Activated CD4-positive, alpha-beta T cell treated with anti-CD3 and anti-CD28 coated beads, Interleukin-2, amount 50 U/mL, for 1 hour (primary cell): ENCODE measurements around the gene SOCS3.
A peak's percentile ranks its signal among the peaks of the same experiment; 100 is the strongest.

Experiments
- DNase-seq: peaks from one replicate; pipeline ENCODE4 v3.0.0-alpha.2; 2020

Gene SOCS3

DNA sequence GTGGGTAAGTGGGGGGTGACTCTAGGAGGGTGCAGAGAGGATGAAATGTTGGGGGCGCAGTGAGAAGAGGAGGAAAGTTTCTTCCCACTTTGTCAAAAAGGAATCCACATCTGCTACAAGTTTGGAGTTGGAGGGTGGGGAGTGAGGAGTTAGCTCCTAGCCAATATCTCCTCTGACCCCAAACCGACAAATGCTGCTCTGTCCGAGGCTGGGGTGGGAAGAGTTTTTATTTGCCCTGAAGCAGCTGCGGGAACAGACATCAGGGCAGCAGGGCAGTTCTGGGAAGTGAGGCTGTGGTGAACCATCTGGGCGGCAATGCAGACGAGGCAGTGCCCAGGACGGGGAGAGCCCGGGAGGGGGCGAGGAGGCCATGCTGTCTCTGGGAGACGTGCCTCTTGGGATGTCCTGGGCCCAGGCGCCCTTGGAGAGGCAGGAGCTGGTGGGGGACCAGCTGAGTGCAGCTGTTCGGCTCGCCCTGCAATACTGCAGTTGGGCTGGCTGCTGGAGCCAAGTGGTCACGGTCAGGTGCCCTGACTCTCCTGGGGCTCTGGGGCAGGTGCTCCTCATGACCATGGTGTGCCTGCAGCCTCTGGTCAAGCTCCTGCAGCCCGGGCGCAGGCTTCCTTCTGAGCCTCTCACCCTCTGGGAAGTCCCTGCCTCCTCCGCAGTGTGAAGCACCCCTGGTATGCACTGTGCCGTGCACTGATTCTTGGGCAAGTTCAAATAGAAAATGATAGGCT, 6.4 kb upstream of the SOCS3 start:
- DNase-seq = no peak

- DNase-seq = no peak
Observed at GRCh38 chr17:78365561-78366108, 5.8 kb upstream of the SOCS3 start.

- no peak for DNase-seq
Observed at GRCh38 chr17:78364436-78365281, 4.8 kb upstream of the SOCS3 start.

DNA sequence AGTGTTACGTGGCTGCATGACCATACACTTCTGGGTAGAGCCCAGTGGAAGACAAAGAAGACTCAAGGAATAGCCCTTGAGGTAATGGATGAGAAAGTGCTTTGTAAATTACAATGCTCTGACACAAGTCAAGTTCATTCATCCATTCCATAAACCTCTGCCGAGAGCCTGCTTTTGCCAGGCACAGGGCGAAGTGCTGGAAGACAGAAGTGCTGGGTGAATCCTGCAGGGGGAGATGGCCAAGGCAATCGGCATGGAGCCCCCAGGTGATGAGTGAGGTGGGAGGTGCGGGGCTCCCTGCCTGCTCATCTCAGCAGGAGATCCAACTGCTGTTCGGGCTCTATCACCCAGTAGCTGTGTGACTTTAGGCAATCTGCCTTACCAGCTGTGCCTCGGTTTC, 2.8 kb upstream of the SOCS3 start:
- DNase-seq = no peak

DNA sequence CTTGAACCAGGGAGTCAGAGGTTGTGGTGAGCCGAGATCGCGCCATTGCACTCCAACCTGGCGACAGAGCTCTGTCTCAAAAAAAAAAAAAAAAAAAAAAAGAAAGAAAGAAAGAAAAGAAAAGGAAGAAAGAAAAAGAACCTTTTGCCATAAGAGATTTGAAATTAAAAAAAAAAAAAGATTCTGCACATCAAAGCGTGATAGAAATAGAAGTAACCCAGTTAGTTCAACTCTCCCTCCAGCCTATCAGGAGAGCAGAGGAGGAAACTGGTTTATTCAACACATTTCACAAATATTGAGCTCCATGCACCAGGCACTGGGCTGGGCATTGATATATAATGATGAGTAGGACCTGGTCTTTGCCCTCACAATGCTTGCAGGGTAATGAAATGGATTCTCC, 2.4 kb upstream of the SOCS3 start:
- no peak for DNase-seq

DNA sequence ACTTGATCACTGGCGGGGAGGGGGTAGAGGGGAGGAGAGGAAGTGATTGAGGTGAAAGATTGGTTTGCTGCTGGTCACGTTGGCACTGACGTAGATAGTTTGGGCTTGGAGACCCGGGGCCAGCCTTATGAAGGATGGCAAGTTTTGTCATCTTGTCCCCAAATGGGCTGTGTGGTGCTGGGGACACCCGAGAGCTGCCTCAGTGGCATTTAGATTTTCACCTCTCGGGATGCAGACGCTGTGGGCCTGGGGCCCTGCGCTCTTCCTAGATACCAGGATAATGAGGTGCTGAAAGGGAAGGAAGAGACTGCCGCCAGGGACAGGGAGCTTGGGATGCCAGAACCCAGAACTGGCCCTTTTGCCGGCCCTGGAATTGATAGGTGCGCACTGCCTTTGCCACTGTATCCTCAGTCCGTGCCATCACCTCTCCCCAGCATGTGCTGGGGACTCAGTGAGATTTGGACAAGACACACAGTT, 1.4 kb upstream of the SOCS3 start:
- DNase-seq = no peak

DNA sequence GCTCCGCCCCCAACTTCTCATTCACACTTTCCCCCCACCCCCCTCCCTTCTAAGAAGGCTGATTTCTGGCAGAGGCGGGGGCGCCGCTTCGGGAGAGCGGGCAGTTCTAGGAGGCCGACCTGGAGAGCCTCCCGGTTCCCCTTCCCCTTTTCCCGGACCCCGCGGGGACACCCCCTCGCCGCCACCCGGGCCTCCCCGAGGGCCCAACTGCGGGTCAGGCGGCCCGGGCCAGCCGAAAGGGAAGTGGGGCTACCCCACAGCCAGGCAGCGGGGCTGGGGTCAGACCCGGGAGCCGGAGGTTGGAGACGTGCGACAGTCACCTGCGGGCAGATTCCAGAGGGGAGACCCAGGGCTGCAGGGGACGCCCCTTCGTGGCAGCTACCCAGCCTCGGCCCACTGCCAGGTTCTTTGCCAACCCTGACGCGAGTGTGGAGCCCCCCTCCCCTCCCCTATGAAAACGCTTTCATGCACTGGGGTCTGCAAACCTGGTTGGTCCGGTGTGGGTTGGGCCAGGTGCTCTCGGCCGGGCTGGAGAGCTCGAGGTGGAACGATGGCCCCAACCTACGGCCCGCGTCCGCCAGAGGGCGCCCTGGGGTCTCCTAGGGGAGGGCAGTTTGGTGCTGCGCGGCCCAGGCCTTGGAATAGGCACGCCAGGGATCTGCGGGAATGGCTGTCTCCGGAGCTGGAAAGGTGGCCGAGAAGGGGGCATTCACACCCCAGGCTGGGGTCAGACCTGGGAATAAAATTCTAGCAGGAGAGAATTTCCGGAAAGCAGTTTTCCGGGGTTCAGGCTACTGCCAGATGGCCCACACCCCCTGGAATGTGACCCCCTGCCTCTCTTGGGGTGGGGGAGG, 721 bp upstream of the SOCS3 start:
- DNase-seq = peak; percentile 89

DNA sequence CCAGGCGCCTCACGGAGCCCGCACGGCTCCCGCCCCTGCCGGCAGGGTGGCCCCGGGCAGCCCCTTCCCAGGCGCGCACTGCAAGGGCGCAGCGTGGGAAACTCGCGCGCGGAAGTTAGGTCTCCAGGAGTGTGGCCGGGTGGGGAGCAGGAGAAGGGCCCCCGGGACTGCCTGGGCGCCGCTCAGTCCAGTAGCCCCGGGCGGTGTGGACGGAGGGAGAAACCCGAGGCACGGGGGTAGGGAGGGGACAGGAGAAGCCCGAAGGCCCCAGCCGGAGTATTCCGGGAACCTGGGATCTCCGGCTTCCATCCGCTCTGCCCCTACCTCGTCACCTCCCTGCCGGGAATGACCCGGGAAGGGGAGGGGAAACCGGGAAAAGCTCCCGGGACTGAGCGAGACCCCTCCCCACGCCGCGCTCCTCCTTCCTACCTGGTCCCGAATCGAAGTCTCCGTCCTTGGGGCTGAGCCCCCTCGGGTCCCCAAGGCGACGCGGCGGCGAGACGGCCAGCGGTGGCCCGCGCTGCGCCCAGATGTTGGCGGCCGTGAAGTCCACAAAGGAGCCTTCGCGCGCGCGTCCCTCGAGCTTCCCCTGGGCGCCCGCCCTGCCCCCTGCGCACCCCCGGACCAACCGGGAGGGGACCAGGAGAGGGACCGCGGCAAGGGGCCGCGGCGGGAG, 418 bp downstream of the SOCS3 start:
- DNase-seq = no peak

GRCh38 chr17:78358538-78359320, 1.1 kb downstream of the SOCS3 start:
- DNase-seq = no peak

DNA sequence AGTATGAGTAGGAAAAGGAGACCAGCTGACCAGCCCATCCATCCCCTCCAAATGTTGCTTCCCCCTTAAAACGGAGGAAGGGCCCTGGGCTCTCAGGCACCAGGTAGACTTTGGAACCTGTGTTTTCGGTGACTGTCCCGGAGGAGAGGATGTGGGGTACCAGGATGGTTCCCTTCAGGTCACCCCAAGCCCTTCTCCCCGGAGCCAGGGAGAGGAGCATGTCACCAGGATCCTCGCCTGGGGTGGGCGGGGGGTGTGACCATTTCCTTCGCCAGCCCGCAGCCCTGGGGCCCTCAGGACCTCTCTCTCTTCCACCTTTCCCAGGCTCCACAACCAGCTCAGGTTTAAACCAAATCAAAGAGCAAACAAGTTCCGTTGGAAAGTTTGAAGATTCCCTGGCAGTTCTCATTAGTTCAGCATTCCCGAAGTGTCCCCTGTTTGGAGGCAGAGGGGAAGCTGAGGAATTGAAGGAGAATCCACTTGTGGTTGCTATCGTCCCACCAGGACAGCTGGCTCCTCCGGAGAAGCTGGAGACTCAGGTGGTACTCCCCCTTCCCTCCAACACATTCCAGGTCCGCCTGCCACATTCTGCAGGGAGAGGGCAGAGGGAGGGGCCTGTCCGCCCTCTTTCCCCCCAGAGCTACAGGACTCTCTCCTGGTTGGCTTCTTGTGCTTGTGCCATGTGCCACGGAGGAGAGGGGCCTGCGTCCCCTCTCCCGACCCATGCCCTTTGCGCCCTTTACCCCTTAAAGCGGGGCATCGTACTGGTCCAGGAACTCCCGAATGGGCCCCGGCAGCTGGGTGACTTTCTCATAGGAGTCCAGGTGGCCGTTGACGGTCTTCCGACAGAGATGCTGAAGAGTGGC, 2.0 kb downstream of the SOCS3 start:
- DNase-seq = no peak

- no peak for DNase-seq
Observed at GRCh38 chr17:78357177-78357586, 2.7 kb downstream of the SOCS3 start.

DNA sequence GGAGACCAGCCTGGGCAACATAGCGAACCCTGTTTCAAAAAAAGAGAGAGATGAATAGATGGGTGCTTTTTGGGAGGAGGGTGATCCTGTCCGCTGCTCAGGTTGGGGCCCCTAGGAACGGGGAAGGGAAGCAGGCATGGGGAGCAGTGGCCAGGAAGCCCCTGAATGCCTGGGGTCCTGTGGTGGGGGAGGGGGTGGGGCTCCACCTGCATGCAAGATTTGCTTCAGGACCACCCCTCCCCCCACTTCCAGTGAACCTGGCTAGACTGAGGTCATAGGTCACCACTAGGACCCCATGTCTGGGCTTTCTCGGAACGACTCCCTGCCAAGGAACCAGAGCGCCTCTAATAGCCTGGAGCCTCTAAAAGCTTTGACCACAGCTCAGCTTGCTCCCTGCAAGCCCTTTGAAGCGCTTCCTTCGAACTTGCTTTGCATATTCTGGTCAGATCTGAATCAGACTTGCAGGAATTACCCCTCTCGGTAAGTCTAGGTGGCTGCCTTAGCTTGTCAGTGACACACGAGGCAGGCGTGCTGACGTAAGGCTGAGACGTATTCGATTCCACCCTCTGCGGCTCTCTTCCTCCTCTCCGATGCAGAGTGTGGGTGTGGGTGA, 3.7 kb downstream of the SOCS3 start:
- DNase-seq = peak; percentile 85

DNA sequence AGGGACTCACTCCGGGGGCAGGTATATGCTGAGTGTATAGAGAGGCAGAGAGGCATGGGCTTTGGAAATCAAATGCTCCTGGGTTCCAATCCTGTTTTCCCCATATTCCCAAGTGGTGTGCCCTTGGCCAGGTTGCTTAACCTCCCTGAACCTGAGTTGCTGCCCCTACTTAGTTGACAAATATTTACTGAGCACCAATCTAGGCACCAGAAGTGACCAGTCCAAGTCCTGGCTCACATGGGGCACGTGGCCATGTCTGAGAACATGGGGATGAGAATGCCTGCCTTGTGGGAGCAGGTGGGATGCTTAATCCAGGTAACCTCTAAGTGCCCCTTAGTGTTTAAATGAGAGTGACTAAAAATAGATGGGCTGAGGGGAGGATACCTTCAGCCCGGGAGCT, 4.2 kb downstream of the SOCS3 start:
- no peak for DNase-seq

GRCh38 chr17:78355045-78355641, 4.7 kb downstream of the SOCS3 start:
- DNase-seq = no peak

DNA sequence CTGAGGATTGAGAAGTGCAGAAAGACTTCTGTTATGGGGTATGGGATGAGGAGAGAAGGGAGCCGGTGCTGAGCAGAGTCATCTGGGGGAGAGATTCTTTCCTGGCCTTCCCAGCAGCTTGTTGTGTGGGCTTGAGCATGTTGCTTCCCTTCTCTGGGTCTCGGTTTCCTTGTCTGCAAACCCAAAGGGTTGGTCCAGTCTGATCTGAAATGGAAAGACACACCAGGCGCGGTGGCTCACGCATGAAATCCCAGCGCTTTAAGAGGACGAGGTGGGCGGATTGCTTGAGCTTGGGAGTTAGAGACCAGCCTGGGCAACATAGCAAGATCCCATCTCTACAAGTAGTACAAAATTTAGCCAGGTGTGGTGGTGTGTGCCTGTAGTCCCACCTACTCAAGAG, 6.0 kb downstream of the SOCS3 start:
- no peak for DNase-seq

DNA sequence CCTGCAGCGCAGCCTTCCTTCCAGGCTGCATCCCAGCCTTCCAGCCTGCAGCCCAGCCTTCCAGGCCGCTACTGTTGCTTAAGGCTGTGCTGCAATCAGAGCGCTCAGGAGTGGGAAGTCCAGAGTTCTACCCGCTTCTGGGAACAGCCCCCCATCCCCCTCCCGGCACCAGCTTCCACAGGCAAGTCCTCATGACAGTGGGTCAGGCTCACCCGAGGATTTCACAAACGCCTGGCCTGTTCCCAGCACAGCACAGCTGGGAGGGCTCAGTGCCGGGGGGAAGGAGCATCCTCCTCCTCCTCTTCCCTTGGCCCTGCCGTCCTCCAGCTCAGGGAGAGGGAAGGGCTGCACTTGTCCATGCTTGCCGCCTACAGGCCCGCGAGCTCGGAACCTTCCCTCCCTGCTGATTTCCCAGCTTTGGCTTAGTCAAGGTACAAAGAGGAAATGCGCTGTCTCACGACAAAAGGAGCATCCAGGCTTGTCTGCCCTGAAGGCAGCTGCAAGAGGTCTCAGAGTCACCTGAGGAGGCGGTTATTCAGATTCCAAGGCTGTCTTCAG, 8.3 kb downstream of the SOCS3 start:
- no peak for DNase-seq

GRCh38 chr17:78349891-78350642, 9.8 kb downstream of the SOCS3 start:
- no peak for DNase-seq

DNA sequence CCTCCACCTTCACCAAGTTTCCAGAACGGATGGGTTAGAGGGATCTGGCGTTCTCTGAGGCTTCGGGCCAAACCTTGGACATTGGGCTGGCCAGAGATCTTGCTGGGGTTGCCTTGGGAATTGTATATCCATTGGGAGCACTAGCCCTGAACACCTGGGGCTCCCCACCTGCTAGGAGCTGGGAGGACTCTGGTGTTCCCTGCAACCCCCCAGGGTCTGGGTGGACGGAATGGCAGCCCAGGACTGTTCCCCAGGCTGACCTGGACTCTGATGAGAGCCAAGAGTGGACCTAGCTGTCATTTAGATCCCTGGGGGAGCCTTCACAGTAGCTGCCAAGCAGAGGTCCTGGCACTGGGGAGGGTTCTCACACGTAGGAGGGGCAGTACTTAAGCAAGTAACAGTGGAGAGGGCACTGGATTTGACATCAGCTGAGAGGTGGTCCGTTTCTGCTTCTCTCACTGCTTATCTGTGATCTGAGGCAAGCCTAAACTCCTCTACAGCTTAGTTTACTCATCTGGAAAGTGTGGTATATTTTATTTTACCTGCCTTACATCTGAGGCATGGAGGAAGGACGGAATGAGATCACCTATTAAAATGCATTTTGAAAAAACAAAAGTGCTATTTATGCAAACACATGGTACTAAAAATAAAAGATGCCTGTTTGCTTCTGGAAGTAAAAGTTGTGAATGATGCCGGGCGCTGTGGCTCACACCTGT, 11.7 kb downstream of the SOCS3 start:
- no peak for DNase-seq
